ENCODE data around the gene MPC1L. TPM values are rescaled to one million over a fixed set of nuclear protein-coding genes. Genes with fewer than 3 reads are reported as not detected.

MPC1L gene
- total and polyA plus RNA-seq, 5 experiments from 2014 or later = not detected

- peak overlapping the region in 5 of 10 donors; percentile 13 to 72 (median 65) for H3K27ac Mint-ChIP-seq
- POLR2A ChIA-PET = interaction anchor here (1.1 kb wide), 1 partner anchor 71 kb away, joined by 3 read pairs; the partner anchor contains the start of gene MED14
- H3K4me3 Mint-ChIP-seq = no peak overlapping the region
- DNase-seq = no peak
- ATAC-seq = no peak
- H3K27me3 Mint-ChIP-seq = no peaks in the 10 kb centered on the region
- H3K9me3 Mint-ChIP-seq = no peaks in the 10 kb centered on the region
- peaks cover 4 to 71% (median 25%) of the 10 kb centered on the region in 3 donors for H3K36me3 Mint-ChIP-seq
- H3K4me1 Mint-ChIP-seq = peaks cover 0 to 14% (median 5%) of the 10 kb centered on the region in 4 donors
Measured at GRCh38 chrX:40663880-40664630, 40.8 kb downstream of the MPC1L start.

GRCh38 chrX:40671126-40671525 lies 47.9 kb downstream of the MPC1L start:
- Mint-ChIP-seq H3K9me3 (no peaks in the 10 kb centered on the region), H3K27ac (no peak overlapping the region)

More at GRCh38 chrX:40671126-40671525, 47.9 kb downstream of the MPC1L start:
- H3K36me3 Mint-ChIP-seq = peaks cover 4 to 66% (median 12%) of the 10 kb centered on the region in 3 donors
- DNase-seq (no peak), ATAC-seq (no peak)
- H3K4me1 Mint-ChIP-seq = peaks cover 0 to 2% (median 0%) of the 10 kb centered on the region in 4 donors
- POLR2A ChIA-PET = no interaction called here
- no peak overlapping the region for H3K4me3 Mint-ChIP-seq
- H3K27me3 Mint-ChIP-seq = no peaks in the 10 kb centered on the region

Other genes starting within 250 kb of the MPC1L start
- gene ATP6AP2, start 42.5 kb upstream of the MPC1L start, total RNA-seq = 10 to 100 TPM; 68.8 to 75.8 TPM
- gene ATP6AP2, start 42.5 kb upstream of the MPC1L start, polyA plus RNA-seq = 100 to 1,000 TPM; 180 to 202 (median 192) TPM
- 10 to 100 TPM; 27.3 to 27.4 TPM for gene CXorf38, start 24.1 kb downstream of the MPC1L start, total RNA-seq
- gene CXorf38, start 24.1 kb downstream of the MPC1L start, polyA plus RNA-seq = 10 to 100 TPM; 36.6 to 45.2 (median 37.2) TPM
- gene MED14, start 112.1 kb downstream of the MPC1L start, total RNA-seq = 10 to 100 TPM; 37.2 to 42.0 TPM
- 10 to 100 TPM in 1 of 3 donors, 1 to 10 TPM in 2; 6.0 to 11.7 (median 6.7) TPM for gene MED14, start 112.1 kb downstream of the MPC1L start, polyA plus RNA-seq

Data from naive thymus-derived CD8-positive, alpha-beta T cell (primary cell).